Neural progenitor cell (in vitro differentiated cells): Measurements from ENCODE around the gene FRY.

ENCODE experiments used
- EZH2 ChIP-seq: fragments of 200-600 bp; sonication (generic); IDR thresholded peaks from 2 replicates; pipeline ENCODE4 v1.6.1; 2017; ENCODE audit warnings: antibody characterized with exemption, mild to moderate bottlenecking, moderate library complexity
- EZH2phosphoT487 ChIP-seq: fragments of 200-600 bp; sonication (generic); IDR thresholded peaks from 2 replicates; pipeline ENCODE4 v1.6.1; 2017; ENCODE audit warnings: antibody characterized with exemption
- TF ChIP-seq, protein P1 (sequence below): fragments of 200-600 bp; sonication (generic); IDR thresholded peaks from 2 replicates; pipeline ENCODE4 v1.5.1; 2017; ENCODE audit warnings: antibody characterized with exemption, mild to moderate bottlenecking

- TF ChIP-seq EZH2 (no peak), EZH2phosphoT487 (no peak)
- TF ChIP-seq, protein P1, sequence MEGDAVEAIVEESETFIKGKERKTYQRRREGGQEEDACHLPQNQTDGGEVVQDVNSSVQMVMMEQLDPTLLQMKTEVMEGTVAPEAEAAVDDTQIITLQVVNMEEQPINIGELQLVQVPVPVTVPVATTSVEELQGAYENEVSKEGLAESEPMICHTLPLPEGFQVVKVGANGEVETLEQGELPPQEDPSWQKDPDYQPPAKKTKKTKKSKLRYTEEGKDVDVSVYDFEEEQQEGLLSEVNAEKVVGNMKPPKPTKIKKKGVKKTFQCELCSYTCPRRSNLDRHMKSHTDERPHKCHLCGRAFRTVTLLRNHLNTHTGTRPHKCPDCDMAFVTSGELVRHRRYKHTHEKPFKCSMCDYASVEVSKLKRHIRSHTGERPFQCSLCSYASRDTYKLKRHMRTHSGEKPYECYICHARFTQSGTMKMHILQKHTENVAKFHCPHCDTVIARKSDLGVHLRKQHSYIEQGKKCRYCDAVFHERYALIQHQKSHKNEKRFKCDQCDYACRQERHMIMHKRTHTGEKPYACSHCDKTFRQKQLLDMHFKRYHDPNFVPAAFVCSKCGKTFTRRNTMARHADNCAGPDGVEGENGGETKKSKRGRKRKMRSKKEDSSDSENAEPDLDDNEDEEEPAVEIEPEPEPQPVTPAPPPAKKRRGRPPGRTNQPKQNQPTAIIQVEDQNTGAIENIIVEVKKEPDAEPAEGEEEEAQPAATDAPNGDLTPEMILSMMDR: no peak
These were observed 224.1 kb downstream of the FRY start for GRCh38 chr13:32255724-32256109.
